Measurements from ENCODE around the gene MPST. TPM values are rescaled to one million over a fixed set of nuclear protein-coding genes. Genes with fewer than 3 reads are reported as not detected.
"Not testable (repeated sequence)": the region's sequence is repeated elsewhere in the genome, so short reads cannot be mapped to it uniquely, and the experiment has no call there.

The MPST gene
- total RNA-seq, 1 donor from 2014 or later = 78.0 TPM

- no peak for ATAC-seq
Observed at GRCh38 chr22:37062702-37063381, 43.3 kb downstream of the MPST start.

- no peak for ATAC-seq
Observed at GRCh38 chr22:37063431-37064420, 44.2 kb downstream of the MPST start.

GRCh38 chr22:37064553-37064952 is 45.0 kb downstream of the MPST start:
- no peak for ATAC-seq

- no peak for ATAC-seq
Observed at GRCh38 chr22:37065180-37065579, 45.6 kb downstream of the MPST start.

- ATAC-seq = no peak
Observed at GRCh38 chr22:37065961-37066360, 46.4 kb downstream of the MPST start.

GRCh38 chr22:37067428-37067827 is 47.9 kb downstream of the MPST start:
- ATAC-seq = no peak

GRCh38 chr22:37068859-37069258 is 49.3 kb downstream of the MPST start:
- ATAC-seq = no peak

- ATAC-seq = peak; percentile 25
Observed at GRCh38 chr22:37069319-37069718, 49.8 kb downstream of the MPST start.

- ATAC-seq = no peak
Observed at GRCh38 chr22:37069719-37070118, 50.2 kb downstream of the MPST start.

- ATAC-seq = no peak
Observed at GRCh38 chr22:37070334-37070733, 50.8 kb downstream of the MPST start.

GRCh38 chr22:37070744-37071143 is 51.2 kb downstream of the MPST start:
- ATAC-seq = no peak

GRCh38 chr22:37071850-37072592 is 52.5 kb downstream of the MPST start:
- not testable (repeated sequence) for ATAC-seq

- no peak for ATAC-seq
Observed at GRCh38 chr22:37072673-37073072, 53.1 kb downstream of the MPST start.

GRCh38 chr22:37074537-37074936 is 55.0 kb downstream of the MPST start:
- ATAC-seq = no peak

GRCh38 chr22:37075046-37075445 is 55.5 kb downstream of the MPST start:
- no peak for ATAC-seq

- ATAC-seq = no peak
Observed at GRCh38 chr22:37075822-37076433, 56.4 kb downstream of the MPST start.

GRCh38 chr22:37077802-37078448 is 58.4 kb downstream of the MPST start:
- ATAC-seq = peak; percentile 44

- no peak for ATAC-seq
Observed at GRCh38 chr22:37079158-37079557, 59.6 kb downstream of the MPST start.
